ENCODE measurements around the gene RASGRP4.

- no peak for TF ChIP-seq CTCF (IDR thresholded peaks at IDR 0.05)
- TF ChIP-seq EP300 (IDR thresholded peaks at IDR 0.05), result no peak
Measured at GRCh38 chr19:38402623-38402966, 23.4 kb downstream of the RASGRP4 start.

Data from esophagus muscularis mucosa (tissue), 3 donors.